ENCODE measurements around the gene ADI1.

Gene ADI1

DNA sequence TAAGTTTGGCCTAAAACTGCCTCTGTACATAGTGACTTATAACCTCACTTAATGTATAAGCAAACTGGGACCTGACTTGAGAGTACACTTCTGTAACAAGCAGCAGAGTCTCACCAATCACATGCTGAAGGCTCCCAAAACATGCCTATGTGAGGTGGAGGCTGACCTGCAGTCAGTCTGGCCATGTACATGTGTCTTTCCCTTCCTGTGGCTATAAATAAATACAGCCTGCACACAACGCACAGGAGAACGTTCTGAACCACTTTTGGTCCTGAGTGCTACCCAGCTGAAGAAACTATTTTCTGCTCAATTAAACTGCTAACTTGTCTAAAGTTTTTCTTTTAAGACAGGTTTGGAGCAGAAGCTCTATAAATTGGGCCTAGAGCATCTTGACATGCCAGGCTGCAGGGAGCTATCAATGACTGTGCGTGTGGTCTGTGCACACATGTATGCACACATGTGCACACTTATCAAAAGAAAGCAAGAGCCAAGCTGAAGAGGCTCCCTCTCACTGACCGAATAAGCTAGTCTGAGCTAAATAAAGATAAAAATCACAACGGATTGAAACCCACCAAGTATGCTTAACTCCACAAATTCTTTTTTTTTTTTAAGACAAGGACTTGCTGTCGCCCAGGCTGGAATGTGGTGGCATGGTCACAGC is 23.8 kb upstream of the ADI1 start:
- H3K9me3 ChIP-seq (ENCODE audit: control insufficient read depth, insufficient read depth, low read length) = no peaks in the 10 kb centered on the region
- peaks cover 80% of the 10 kb centered on the region for H3K36me3 ChIP-seq (ENCODE audit: control insufficient read depth, insufficient read depth, low read length)
- H3K27me3 ChIP-seq (ENCODE audit: control insufficient read depth, insufficient read depth, low read length) = no peaks in the 10 kb centered on the region

DNA sequence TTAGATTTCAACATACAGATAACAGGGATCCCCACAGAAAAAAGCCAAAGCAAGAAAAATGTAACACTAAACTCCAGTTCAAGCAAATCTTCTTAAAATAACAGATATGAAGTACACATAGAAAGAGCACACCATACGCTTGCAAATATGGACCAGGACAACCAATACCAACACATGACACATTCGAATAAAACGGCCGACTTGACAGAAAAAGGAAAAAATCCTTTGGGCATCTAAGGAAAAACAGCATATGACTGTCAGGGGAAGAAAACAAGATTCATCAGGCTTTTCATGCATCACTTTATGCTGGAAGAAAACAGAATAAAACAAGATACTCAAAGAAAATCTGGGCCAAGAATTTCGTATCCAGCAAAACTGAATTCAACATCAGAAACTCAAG is 22.8 kb upstream of the ADI1 start:
- Histone ChIP-seq H3K9ac (ENCODE audit: low read depth, low read length) (no peak overlapping the region), H3K4me1 (ENCODE audit: control insufficient read depth, insufficient read depth, low read length) (no peaks in the 10 kb centered on the region), H3K4me3 (ENCODE audit: low read depth, low read length) (no peak overlapping the region), H3K27ac (ENCODE audit: low read depth, low read length) (no peak overlapping the region), H3K27me3 (ENCODE audit: control insufficient read depth, insufficient read depth, low read length) (no peaks in the 10 kb centered on the region), H3K36me3 (ENCODE audit: control insufficient read depth, insufficient read depth, low read length) (peaks cover 69% of the 10 kb centered on the region), H3K9me3 (ENCODE audit: control insufficient read depth, insufficient read depth, low read length) (no peaks in the 10 kb centered on the region)

More for the DNA sequence above, 23.8 kb upstream of the ADI1 start:
- no peak overlapping the region for H3K4me3 ChIP-seq (ENCODE audit: low read depth, low read length)
- H3K27ac ChIP-seq (ENCODE audit: low read depth, low read length) = no peak overlapping the region
- H3K4me1 ChIP-seq (ENCODE audit: control insufficient read depth, insufficient read depth, low read length) = no peaks in the 10 kb centered on the region
- no peak overlapping the region for H3K9ac ChIP-seq (ENCODE audit: low read depth, low read length)

DNA sequence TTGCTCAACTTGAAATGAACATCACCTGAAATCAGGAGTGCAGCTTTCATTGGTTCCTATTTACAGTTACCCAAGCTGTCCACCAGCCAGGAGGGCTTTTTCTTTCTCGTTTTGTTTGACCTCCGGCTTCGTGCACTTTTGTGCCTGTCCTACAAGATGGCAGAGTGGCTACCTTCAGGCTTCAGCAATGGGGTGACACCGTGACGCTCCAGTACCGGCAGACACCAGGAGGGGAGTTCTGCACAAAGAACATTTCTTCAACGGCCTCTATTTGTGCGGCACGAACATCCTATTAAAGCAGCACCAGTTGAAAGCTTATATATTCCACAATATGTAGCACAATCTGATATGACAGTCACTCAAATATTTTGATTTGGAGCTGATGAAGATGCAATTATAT is 20.5 kb upstream of the ADI1 start:
- Histone ChIP-seq H3K27me3 (ENCODE audit: control insufficient read depth, insufficient read depth, low read length) (no peaks in the 10 kb centered on the region), H3K36me3 (ENCODE audit: control insufficient read depth, insufficient read depth, low read length) (peaks cover 47% of the 10 kb centered on the region), H3K9me3 (ENCODE audit: control insufficient read depth, insufficient read depth, low read length) (no peaks in the 10 kb centered on the region), H3K27ac (ENCODE audit: low read depth, low read length) (no peak overlapping the region), H3K9ac (ENCODE audit: low read depth, low read length) (no peak overlapping the region), H3K4me1 (ENCODE audit: control insufficient read depth, insufficient read depth, low read length) (no peaks in the 10 kb centered on the region), H3K4me3 (ENCODE audit: low read depth, low read length) (no peak overlapping the region)

DNA sequence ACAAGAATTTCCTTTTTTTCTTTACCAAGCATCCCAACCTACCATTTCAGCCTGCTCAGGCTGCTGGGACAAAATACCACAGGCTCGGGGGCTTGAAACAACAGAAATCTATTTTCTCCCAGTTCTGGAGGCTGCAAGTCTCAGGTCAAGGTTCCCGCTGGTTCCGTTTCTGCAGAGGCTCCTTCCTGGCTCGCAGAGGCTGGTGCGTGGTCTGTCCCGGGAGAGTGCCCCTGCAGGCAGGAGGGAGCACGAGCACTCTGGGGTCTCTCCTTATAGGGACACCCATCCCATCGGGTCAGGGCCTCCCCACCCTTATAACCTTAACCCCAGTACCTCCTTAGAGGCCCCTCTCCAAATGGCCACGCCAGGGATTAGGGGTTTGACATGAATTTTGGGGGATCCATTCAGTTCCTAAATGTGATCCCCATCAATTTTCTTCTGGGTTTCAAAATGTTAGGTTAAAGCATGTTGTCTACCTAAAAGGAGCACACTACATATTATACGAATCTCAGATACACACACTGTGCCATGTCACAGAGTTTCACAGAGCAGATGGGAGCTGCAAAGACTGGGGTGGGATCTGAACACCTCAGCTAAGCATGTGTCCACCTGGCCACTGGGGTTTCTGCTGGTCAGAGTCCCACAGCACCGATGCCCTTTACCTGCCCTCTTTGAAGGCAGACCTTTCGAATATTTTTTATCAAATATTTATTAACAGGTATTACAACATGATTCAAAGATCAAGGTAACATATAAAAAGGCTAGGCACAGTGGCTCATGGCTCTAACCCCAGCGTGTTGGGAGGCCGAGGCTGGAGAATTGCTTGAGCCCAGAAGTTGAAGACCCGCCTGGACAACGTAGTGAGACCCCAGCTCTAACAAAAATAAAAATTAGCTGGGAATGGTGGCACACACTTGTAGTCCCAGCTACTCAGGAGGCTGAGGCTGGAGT is 17.6 kb upstream of the ADI1 start:
- Histone ChIP-seq H3K4me3 (ENCODE audit: low read depth, low read length) (no peak overlapping the region), H3K9me3 (ENCODE audit: control insufficient read depth, insufficient read depth, low read length) (no peaks in the 10 kb centered on the region), H3K36me3 (ENCODE audit: control insufficient read depth, insufficient read depth, low read length) (peaks cover 19% of the 10 kb centered on the region), H3K27me3 (ENCODE audit: control insufficient read depth, insufficient read depth, low read length) (no peaks in the 10 kb centered on the region), H3K27ac (ENCODE audit: low read depth, low read length) (peak overlapping the region; percentile 46), H3K4me1 (ENCODE audit: control insufficient read depth, insufficient read depth, low read length) (no peaks in the 10 kb centered on the region), H3K9ac (ENCODE audit: low read depth, low read length) (no peak overlapping the region)

DNA sequence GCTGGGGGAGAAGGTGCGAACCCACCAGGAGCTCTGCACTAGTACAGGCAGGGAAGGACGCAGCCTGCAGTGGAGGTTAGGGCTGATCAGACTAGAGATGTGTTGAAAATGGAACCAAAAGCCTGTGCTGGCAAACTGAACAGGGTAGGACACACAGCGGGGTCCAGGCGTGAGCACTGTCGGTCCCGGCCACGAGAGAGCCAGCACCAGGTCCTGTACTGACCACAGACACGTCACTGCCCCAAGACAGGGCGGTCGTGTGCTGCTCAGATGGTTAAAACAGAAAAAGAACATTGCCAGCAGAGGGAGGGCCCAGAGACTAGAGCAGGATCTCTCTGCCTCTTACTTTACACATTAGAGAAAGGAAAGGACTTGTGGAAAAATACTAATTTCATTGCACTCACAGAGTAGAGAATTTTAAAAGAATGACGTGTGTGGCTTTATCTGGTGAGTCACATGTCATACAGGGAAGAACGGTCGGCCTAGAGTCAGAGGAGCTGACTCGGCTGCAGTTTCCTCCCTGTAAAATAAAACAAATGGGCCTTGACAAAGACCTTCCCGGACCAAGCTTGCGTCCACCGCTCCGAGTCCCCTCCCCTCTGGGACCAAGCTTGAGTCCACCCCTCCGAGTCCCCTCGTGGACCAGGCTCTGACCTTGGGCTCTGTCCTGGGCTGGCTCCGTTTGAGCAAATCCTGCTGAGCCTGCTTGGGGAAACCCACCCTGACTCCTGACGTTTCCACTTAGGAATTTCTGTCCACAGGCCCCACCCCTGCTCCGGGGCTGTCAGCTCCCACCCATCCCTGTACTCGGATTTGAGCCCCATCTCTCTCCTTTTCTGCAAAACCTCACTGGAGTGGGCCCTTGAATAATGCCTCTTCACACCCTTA is 16.7 kb upstream of the ADI1 start:
- H3K27ac ChIP-seq (ENCODE audit: low read depth, low read length) = peak overlapping the region; percentile 46
- no peaks in the 10 kb centered on the region for H3K27me3 ChIP-seq (ENCODE audit: control insufficient read depth, insufficient read depth, low read length)
- H3K9ac ChIP-seq (ENCODE audit: low read depth, low read length) = no peak overlapping the region
- no peak overlapping the region for H3K4me3 ChIP-seq (ENCODE audit: low read depth, low read length)
- no peaks in the 10 kb centered on the region for H3K4me1 ChIP-seq (ENCODE audit: control insufficient read depth, insufficient read depth, low read length)
- H3K36me3 ChIP-seq (ENCODE audit: control insufficient read depth, insufficient read depth, low read length) = peaks cover 10% of the 10 kb centered on the region; the same call in 1 of the 2 replicates
- no peaks in the 10 kb centered on the region for H3K9me3 ChIP-seq (ENCODE audit: control insufficient read depth, insufficient read depth, low read length)

DNA sequence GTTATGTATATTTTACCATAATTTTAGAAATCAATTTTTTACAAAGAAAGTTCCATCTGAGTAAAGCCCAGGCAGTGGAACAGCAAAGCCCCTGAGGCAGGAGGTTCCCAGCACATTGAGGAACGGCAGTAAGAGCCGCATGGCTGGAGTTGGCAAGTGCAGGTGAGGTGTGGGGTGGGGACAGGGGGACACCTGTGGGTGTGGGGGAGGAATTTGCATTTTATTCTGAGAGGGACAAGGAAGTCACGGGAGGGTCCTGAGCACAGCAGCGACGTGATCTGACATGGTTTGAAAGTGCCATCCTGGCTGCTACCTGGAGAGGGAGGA is 16.1 kb upstream of the ADI1 start:
- no peak overlapping the region for H3K4me3 ChIP-seq (ENCODE audit: low read depth, low read length)
- H3K27ac ChIP-seq (ENCODE audit: low read depth, low read length) = no peak overlapping the region
- 0 out of 2 replicates have a peak, but pooled peaks cover 6% of the 10 kb centered on the region for H3K36me3 ChIP-seq (ENCODE audit: control insufficient read depth, insufficient read depth, low read length)
- no peak overlapping the region for H3K9ac ChIP-seq (ENCODE audit: low read depth, low read length)
- H3K27me3 ChIP-seq (ENCODE audit: control insufficient read depth, insufficient read depth, low read length) = no peaks in the 10 kb centered on the region
- H3K4me1 ChIP-seq (ENCODE audit: control insufficient read depth, insufficient read depth, low read length) = no peaks in the 10 kb centered on the region
- H3K9me3 ChIP-seq (ENCODE audit: control insufficient read depth, insufficient read depth, low read length) = no peaks in the 10 kb centered on the region

DNA sequence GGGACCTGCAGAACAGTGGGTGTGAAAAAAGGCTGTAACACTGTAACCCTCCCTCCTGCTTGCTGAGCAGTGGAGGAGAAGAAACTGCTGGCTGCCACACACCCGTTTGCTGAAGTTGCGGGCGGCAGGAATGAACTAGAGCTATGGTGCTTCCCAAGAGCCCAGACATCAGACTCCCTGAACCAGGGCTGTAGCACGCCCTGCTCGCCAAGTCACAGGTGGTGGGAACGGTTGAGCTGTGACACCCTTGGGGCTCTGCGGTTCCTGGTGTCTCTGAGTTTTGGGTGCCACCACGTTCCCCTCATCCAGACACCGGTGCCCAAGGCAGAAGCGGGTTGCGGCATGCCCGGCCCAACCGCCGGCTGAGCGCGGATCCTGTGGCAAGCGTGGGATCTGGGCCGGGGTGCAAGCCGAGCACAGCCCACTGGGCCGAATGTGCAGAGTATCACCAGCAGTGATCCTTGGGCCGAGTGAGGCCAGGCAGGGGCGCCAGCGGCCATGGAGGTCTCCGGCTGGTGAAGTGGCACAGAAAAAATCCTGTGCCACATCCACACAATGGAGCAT is 15.0 kb upstream of the ADI1 start:
- Histone ChIP-seq H3K4me3 (ENCODE audit: low read depth, low read length) (no peak overlapping the region), H3K9ac (ENCODE audit: low read depth, low read length) (no peak overlapping the region), H3K4me1 (ENCODE audit: control insufficient read depth, insufficient read depth, low read length) (no peaks in the 10 kb centered on the region), H3K36me3 (ENCODE audit: control insufficient read depth, insufficient read depth, low read length) (0 out of 2 replicates have a peak, but pooled peaks cover 1% of the 10 kb centered on the region), H3K27me3 (ENCODE audit: control insufficient read depth, insufficient read depth, low read length) (no peaks in the 10 kb centered on the region), H3K27ac (ENCODE audit: low read depth, low read length) (no peak overlapping the region), H3K9me3 (ENCODE audit: control insufficient read depth, insufficient read depth, low read length) (no peaks in the 10 kb centered on the region)

DNA sequence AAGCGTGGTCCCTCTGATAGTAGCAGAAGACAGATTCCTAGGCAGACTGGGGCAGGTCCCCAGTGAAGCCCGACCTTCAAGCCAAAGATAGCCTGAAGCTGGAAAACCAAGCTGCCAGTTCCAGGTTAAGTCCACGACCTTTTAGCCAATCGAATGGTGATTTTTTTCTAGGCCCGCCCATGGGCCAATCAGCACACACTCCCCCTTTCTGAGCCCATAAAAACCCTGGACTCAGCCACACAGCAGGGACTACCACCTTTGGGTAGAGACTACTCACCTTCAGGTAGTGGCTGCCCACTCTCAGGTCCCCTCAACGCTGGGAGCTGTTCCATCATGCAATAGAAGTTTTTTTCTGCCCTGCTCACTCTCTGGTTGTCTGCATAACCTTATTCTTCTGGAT is 14.5 kb upstream of the ADI1 start:
- Histone ChIP-seq H3K9ac (ENCODE audit: low read depth, low read length) (no peak overlapping the region), H3K9me3 (ENCODE audit: control insufficient read depth, insufficient read depth, low read length) (no peaks in the 10 kb centered on the region), H3K36me3 (ENCODE audit: control insufficient read depth, insufficient read depth, low read length) (no peaks in the 10 kb centered on the region), H3K27me3 (ENCODE audit: control insufficient read depth, insufficient read depth, low read length) (no peaks in the 10 kb centered on the region), H3K4me3 (ENCODE audit: low read depth, low read length) (no peak overlapping the region), H3K27ac (ENCODE audit: low read depth, low read length) (no peak overlapping the region), H3K4me1 (ENCODE audit: control insufficient read depth, insufficient read depth, low read length) (no peaks in the 10 kb centered on the region)

DNA sequence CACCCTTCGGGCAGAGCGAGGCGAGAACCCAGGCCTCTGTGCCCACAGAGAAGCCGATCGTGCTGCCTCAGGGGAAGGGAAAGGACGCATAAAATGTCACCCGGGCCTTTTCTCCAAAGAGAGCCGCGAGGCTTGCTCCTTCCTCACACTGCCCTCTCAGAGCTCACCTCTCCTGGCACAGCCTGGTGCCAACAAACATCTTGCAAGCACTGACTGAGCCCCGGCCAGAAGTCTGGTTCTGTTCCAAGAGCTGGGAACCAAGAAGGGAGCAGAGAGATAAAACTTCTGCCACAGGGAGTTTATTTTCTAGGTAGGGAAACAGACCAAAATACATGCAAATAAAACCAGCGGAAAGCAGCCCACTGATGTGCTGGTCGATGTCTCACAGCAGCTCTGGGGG is 13.6 kb upstream of the ADI1 start:
- no peaks in the 10 kb centered on the region for H3K9me3 ChIP-seq (ENCODE audit: control insufficient read depth, insufficient read depth, low read length)
- no peaks in the 10 kb centered on the region for H3K27me3 ChIP-seq (ENCODE audit: control insufficient read depth, insufficient read depth, low read length)
- H3K4me1 ChIP-seq (ENCODE audit: control insufficient read depth, insufficient read depth, low read length) = no peaks in the 10 kb centered on the region
- H3K27ac ChIP-seq (ENCODE audit: low read depth, low read length) = no peak overlapping the region
- no peaks in the 10 kb centered on the region for H3K36me3 ChIP-seq (ENCODE audit: control insufficient read depth, insufficient read depth, low read length)
- H3K9ac ChIP-seq (ENCODE audit: low read depth, low read length) = no peak overlapping the region
- H3K4me3 ChIP-seq (ENCODE audit: low read depth, low read length) = no peak overlapping the region

DNA sequence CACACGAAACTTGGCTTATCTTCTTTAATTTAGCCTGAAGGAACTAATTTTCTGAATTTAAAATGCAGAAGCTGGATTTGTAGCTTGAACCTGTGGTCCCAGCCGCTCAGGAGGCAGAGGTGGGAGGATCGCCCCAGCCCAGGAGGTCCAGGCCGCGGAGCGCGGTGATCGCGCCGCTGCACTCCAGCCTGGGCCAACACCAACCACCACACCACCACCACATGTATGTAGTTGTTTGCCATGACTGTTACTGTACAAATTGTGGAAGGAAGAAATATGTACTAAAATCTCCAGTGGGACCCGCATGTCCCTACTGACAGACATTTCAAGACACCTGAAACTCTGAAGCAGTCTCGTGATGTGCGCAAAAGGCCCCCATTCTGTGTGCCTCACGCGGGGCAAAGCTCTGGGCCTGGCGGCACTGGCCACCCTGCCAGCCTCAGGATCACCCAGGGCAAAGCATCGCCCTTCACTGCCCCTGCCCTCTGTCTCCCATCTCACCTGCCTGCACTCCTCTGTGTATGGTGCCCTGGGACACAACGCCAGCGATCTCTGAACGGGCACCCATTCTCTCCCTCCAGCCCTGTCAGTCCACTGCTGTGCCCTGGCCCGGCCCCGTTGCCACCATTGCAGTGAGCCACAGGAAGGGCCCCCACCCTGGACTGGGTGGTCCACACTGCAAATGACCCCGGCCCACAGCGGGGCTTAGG is 10.1 kb upstream of the ADI1 start:
- Histone ChIP-seq H3K36me3 (ENCODE audit: control insufficient read depth, insufficient read depth, low read length) (no peaks in the 10 kb centered on the region), H3K9ac (ENCODE audit: low read depth, low read length) (no peak overlapping the region), H3K4me1 (ENCODE audit: control insufficient read depth, insufficient read depth, low read length) (no peaks in the 10 kb centered on the region), H3K27me3 (ENCODE audit: control insufficient read depth, insufficient read depth, low read length) (no peaks in the 10 kb centered on the region), H3K27ac (ENCODE audit: low read depth, low read length) (no peak overlapping the region), H3K9me3 (ENCODE audit: control insufficient read depth, insufficient read depth, low read length) (no peaks in the 10 kb centered on the region), H3K4me3 (ENCODE audit: low read depth, low read length) (no peak overlapping the region)

Measured in HUES48 (cell line).